Breast epithelium (tissue), 4 donors: Measurements from ENCODE around the gene VAV3. TPM values are rescaled to one million over a fixed set of nuclear protein-coding genes. Genes with fewer than 3 reads are reported as not detected.

Experiments used
- DNase-seq, 2 donors: peaks; one replicate each; pipeline ENCODE4 v3.0.0-alpha.2; 2019; ENCODE audit warnings: low spot score in 2 of 2
- H3K27ac ChIP-seq, 2 donors: fragments of 200-600 bp; sonication (generic) in 1 of 2; one replicate each; pipeline ENCODE4 v1.5.1; 2016 to 2019; ENCODE audit warnings: mild to moderate bottlenecking in 1 of 2
- H3K27me3 ChIP-seq, 2 donors: fragments of 200-600 bp; sonication (generic) in 1 of 2; one replicate each; pipeline versions ENCODE4 v1.5.1 to v1.6.0; 2017 to 2019; ENCODE audit warnings: control low read depth in 1 of 2, mild to moderate bottlenecking in 1 of 2
- H3K36me3 ChIP-seq: fragments of 200-600 bp; one replicate; pipeline ENCODE4 v1.5.1; 2019
- H3K4me1 ChIP-seq, 2 donors: fragments of 200-600 bp; sonication (generic); one replicate each; pipeline ENCODE4 v1.5.1; 2016 to 2019; ENCODE audit warnings: control low read depth in 1 of 2
- H3K4me3 ChIP-seq, 3 donors: fragments of 200-600 bp; sonication (generic); 1 replicate in 2 of 3; 2 replicates in 1 of 3; pipeline ENCODE4 v1.5.1; 2016 to 2019; ENCODE audit warnings: mild to moderate bottlenecking in 3 of 3, moderate library complexity in 2 of 3
- H3K9me3 ChIP-seq, 2 donors: fragments of 200-600 bp; sonication (generic) in 1 of 2; one replicate each; pipeline ENCODE4 v1.5.1; 2016 to 2019; ENCODE audit warnings: control low read depth in 1 of 2
- CTCF ChIP-seq, 3 donors: fragments of 450-650 bp; IDR thresholded peaks; one replicate each; pipeline ENCODE4 v1.5.1; 2016 to 2017; ENCODE audit warnings: antibody characterized with exemption in 3 of 3, mild to moderate bottlenecking in 3 of 3, moderate library complexity in 3 of 3
- POLR2A ChIP-seq: fragments of 450-650 bp; IDR thresholded peaks from one replicate; pipeline ENCODE4 v1.6.1; 2016; ENCODE audit warnings: antibody characterized with exemption, mild to moderate bottlenecking, moderate library complexity
- POLR2AphosphoS5 ChIP-seq, 3 donors: sonication (generic); formaldehyde crosslinking; IDR thresholded peaks; one replicate each; pipeline ENCODE4 v1.6.1; 2017; ENCODE audit warnings: antibody characterized with exemption in 3 of 3
- intact Hi-C: fragments of 100-400 bp; cut with DNase I; formaldehyde crosslinking; loops from one replicate; pipeline ENCODE4 v1.15.1; 2023; ENCODE audit warnings: low total_unique reads
- total RNA-seq, 3 donors: library from RNA; depleted of rRNA; stranded (reverse); fragments of >200 nt; gene quantifications; one replicate each; pipeline ENCODE4 v1.1.0, GENCODE V29; 2016

The VAV3 gene
- total RNA-seq, 3 donors from 2014 or later, result 8.0 to 153 (median 113) TPM

GRCh38 chr1:107930292-107930691 is 34.7 kb downstream of the VAV3 start:
- H3K4me1 ChIP-seq, result no peaks in the 10 kb centered on the region
- TF ChIP-seq POLR2A (no peak), CTCF (IDR thresholded peaks at IDR 0.05) (no peak), POLR2AphosphoS5 (IDR thresholded peaks at IDR 0.05) (no peak)
- H3K27me3 ChIP-seq, result no peaks in the 10 kb centered on the region
- no peak overlapping the region for H3K27ac ChIP-seq
- no peak overlapping the region for H3K4me3 ChIP-seq
- intact Hi-C loops, result no loop called here
- DNase-seq, result no peak
- no peaks in the 10 kb centered on the region for H3K9me3 ChIP-seq
- no peaks in the 10 kb centered on the region for H3K36me3 ChIP-seq

- Histone ChIP-seq H3K27ac (no peak overlapping the region), H3K4me3 (no peak overlapping the region), H3K4me1 (no peaks in the 10 kb centered on the region), H3K36me3 (no peaks in the 10 kb centered on the region), H3K27me3 (no peaks in the 10 kb centered on the region), H3K9me3 (no peaks in the 10 kb centered on the region)
- TF ChIP-seq POLR2AphosphoS5 (IDR thresholded peaks at IDR 0.05) (no peak), POLR2A (no peak), CTCF (IDR thresholded peaks at IDR 0.05) (no peak)
- intact Hi-C loops, result no loop called here
- DNase-seq, result no peak
Measured at GRCh38 chr1:107927820-107928219, 37.2 kb downstream of the VAV3 start.

GRCh38 chr1:107926436-107927080 is 38.4 kb downstream of the VAV3 start:
- TF ChIP-seq POLR2A (no peak), POLR2AphosphoS5 (IDR thresholded peaks at IDR 0.05) (no peak), CTCF (IDR thresholded peaks at IDR 0.05) (no peak)
- Histone ChIP-seq H3K36me3 (no peaks in the 10 kb centered on the region), H3K9me3 (no peaks in the 10 kb centered on the region), H3K4me3 (no peak overlapping the region), H3K27me3 (no peaks in the 10 kb centered on the region), H3K4me1 (no peaks in the 10 kb centered on the region), H3K27ac (no peak overlapping the region)
- no peak for DNase-seq
- intact Hi-C loops, result no loop called here

- no peaks in the 10 kb centered on the region for H3K9me3 ChIP-seq
- no peaks in the 10 kb centered on the region for H3K36me3 ChIP-seq
- H3K27ac ChIP-seq, result no peak overlapping the region
- intact Hi-C loops, result no loop called here
- no peaks in the 10 kb centered on the region for H3K27me3 ChIP-seq
- no peak overlapping the region for H3K4me3 ChIP-seq
- H3K4me1 ChIP-seq, result no peaks in the 10 kb centered on the region
- DNase-seq, result no peak
- no peak for TF ChIP-seq CTCF (IDR thresholded peaks at IDR 0.05)
- TF ChIP-seq POLR2A, result no peak
- TF ChIP-seq POLR2AphosphoS5 (IDR thresholded peaks at IDR 0.05), result no peak
Measured at GRCh38 chr1:107925565-107925964, 39.4 kb downstream of the VAV3 start.

- Histone ChIP-seq H3K27ac (no peak overlapping the region), H3K4me1 (no peaks in the 10 kb centered on the region), H3K36me3 (no peaks in the 10 kb centered on the region), H3K9me3 (no peaks in the 10 kb centered on the region), H3K27me3 (no peaks in the 10 kb centered on the region), H3K4me3 (no peak overlapping the region)
- no peak for DNase-seq
- intact Hi-C loops, result no loop called here
- TF ChIP-seq CTCF (IDR thresholded peaks at IDR 0.05) (no peak), POLR2A (no peak), POLR2AphosphoS5 (IDR thresholded peaks at IDR 0.05) (no peak)
Measured at GRCh38 chr1:107920999-107921398, 44.0 kb downstream of the VAV3 start.
